GM18870 (cell line): ENCODE results near the gene CEP170.
"Not testable (repeated sequence)": the region's sequence is repeated elsewhere in the genome, so short reads cannot be mapped to it uniquely, and the experiment has no call there.

ENCODE experiments used
- ATAC-seq: cut with Tn5 transposase; IDR thresholded peaks from one replicate; pipeline ENCODE4 v1.9.1; 2021; ENCODE audit warnings: moderate library complexity; ENCODE audit not compliant: unreplicated experiment

CEP170 gene

DNA sequence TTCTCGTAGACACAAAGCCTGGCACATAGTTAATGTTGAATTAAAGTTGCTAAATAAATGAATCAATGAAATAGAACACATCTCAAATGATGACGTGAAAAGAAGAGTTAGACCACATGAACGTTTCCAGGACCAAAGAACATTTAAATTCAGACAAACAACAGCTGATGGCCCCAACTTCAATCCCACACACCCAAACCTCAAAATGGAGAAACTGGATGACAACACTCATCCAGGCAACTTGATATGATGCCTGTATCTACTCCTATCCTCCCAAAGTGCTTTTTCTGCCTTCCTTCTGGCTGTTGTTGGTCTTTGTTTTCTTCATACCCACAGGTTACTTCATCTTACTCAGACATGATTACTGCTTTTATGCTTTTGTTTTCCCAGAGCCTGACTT, 71.9 kb downstream of the CEP170 start:
- ATAC-seq: not testable (repeated sequence)

DNA sequence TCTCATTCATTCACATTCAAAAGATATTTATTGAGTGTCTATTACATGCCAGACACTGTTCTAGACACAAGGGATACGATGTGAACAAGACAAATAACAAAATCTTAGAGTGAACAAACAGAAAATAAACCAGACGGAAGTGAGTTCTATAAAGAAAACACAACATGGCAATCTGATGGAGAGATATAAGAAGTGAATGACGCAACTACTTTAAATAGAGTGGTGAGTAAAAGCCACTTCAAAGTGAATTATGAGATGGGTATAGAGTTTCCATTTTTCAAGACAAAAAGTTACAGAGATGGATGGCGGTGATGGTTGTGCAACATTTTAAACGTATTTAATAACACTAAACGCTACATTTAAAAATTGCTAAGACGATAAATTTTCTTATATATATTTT, 75.4 kb downstream of the CEP170 start:
- ATAC-seq: no peak

DNA sequence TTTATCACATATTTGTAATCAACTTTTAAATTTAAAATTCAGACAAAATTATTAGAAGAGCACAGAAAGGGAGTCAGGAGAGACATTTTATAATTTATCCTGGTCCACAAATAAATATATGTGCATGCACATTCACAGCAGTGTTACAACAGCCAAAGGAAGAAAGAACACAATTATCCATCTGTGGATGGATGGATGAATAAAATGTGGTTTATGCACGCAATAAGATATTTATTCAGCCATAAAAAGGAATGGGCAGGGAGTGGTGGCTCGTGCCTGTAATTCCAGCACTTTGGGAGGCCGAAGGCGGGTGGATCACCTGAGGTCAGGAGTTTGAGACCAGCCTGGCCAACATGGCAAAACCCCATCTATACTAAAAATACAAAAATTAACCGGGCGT, 77.3 kb downstream of the CEP170 start:
- not testable (repeated sequence) for ATAC-seq

DNA sequence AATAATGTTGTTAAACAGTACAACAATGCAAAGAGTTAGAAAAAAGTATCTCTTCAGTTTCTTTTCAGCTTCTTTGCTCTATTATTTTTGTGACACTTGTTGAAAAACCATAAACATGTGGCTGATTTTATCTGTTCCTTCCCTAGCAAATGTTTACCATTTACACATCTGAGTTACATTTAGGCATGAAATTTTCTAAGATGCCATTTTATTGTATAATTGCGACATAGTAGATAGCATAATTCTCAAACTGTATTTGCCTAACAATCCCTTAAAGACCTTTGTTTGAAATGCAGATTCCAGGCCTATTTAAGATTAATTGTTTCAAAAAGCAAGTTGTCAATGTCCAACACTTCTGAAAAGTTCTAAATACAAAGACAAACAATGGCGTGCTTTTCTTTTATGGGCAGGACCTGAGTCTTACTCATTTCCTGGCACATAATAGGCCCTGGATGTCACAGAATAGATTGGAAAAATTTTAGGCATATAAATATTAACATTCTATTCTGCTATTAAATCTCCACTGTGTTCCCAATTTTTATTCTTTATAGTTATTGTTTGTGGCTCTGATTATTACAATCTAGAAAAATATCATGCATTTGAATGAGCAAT, 81.2 kb downstream of the CEP170 start:
- not testable (repeated sequence) for ATAC-seq

DNA sequence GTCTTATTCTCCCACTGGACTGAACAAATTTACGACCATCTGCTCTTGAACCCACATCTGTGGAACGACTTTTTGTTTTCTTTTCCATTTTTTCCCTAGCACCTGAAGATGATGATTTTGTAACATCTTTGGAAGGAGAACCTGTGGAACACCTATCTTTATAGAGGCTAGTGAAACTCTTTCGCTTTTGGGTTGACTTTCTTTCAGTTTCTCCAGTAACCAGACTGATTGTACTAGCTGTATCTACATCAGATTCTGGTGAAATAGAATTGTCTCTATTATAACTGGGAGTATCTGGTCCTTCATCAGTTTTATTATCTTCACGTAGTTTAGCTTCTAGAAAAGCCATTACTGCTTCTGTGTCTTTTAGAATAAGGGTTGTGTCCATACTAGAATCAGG, 90.2 kb downstream of the CEP170 start:
- peak; percentile 70 for ATAC-seq

DNA sequence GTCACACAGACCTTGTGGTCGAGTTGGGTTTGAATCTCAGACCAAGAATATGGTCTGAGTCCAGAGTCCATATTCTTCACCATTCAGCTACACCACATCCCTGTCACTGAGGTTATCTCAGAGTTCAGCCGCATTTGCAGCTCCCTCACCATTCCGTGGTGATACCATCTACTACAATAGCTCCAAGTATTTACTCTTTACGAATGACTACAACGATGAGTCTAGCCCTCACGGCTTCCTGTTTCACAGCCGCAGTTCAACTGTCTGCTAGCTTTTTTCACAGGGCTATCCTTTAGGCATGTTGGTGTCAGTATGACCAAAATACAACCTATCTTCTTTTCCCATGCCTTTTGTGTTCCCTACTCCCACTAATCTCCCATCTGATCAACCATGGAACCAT, 104.2 kb downstream of the CEP170 start:
- ATAC-seq: not testable (repeated sequence)

DNA sequence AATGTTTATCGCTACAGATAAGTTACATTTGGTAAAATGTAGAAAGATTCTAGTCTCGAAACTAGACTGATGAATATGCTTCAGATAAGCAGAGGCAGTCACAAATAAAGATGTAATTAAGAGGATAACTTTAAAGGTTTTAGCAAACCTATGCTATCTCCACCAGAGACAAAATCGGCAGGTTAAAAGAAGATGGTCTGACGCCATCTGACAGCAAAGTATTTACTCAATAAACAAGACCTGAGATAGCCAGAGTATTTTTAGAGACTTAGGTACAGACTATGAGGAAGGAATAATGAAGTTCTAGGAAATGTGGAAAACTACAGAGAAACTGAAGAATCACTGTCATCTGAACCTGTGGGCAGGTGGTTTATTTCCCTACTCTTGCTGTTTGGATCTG, 106.0 kb downstream of the CEP170 start:
- not testable (repeated sequence) for ATAC-seq

DNA sequence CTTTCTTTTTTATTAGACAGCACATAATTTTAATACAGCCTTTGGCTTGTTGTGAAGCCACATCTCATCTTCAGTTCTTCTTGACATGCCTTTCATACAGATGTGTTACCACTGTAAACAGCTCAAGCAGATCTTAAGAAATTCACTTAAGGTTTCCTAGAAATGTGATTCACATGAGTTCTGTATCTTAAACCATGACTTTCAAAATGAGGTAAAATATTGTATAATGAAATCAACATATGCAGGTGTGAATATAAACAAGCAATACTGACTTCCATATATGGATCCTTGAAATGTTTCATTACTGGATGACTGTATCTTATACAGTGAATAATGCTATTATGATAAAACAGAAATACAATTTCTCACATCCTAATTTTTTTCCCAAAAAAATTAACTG, 107.7 kb downstream of the CEP170 start:
- ATAC-seq: not testable (repeated sequence)

DNA sequence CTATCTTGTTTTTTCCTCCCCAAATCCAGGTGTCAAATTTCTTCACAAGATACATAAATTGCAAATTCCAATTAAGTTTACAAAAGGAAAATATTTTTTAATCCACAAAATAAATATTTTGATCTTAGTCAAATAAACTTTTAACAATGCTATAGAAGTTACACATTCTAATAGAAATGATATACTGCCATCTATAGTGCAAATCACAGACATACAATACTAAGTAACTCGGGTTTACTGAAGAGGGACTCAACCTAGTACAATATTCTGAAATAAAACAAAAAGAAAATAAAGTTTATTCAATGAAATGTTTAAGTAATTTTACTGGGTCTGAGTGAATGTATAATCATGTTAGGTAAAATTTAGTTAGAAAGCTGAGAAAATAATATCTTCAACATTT, 114.6 kb downstream of the CEP170 start:
- ATAC-seq: not testable (repeated sequence)

DNA sequence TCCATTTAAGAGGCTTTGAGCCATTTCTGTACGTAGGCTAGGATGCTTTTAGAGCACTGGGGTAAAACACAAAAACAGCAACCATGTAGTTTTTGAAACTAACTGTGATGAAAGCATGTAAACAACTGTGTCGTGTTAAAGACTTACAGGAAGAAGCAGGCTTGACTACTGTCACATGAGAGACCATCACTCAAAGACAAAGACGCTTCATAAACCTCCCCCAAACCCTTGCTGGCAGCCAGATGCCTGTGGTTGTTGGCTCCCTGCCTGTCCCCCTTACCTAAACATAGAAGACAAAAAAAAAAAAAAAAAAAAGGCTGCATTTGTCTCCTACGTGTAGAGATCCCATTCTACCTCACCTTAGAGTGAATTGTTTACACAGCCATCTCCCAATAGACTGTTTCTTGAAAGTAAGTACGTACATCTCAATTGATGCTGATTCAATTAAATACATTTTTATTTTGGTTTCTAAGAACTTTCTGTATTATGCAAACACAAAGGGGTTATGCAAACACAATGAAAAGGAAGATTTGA, 132.1 kb downstream of the CEP170 start:
- not testable (repeated sequence) for ATAC-seq

DNA sequence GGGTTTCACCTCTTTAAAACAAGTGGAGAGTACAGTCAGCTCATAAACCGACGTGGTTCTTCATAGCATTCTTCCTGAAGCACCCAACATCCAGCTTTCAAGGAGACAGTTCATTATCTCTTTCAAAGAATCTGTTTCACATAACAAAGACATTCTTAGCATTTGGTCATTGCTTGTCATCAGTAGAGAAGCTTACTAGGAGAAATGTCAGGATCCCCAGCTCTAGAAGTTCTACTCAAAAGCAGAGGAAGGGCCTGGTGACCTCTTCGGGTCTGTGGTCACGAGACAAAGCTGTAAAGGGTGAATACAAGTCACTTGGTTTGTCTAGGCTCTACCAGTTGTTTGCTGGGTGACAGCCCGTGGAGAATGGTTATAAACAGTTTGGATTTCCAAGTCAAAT, 133.1 kb downstream of the CEP170 start:
- ATAC-seq: not testable (repeated sequence)

DNA sequence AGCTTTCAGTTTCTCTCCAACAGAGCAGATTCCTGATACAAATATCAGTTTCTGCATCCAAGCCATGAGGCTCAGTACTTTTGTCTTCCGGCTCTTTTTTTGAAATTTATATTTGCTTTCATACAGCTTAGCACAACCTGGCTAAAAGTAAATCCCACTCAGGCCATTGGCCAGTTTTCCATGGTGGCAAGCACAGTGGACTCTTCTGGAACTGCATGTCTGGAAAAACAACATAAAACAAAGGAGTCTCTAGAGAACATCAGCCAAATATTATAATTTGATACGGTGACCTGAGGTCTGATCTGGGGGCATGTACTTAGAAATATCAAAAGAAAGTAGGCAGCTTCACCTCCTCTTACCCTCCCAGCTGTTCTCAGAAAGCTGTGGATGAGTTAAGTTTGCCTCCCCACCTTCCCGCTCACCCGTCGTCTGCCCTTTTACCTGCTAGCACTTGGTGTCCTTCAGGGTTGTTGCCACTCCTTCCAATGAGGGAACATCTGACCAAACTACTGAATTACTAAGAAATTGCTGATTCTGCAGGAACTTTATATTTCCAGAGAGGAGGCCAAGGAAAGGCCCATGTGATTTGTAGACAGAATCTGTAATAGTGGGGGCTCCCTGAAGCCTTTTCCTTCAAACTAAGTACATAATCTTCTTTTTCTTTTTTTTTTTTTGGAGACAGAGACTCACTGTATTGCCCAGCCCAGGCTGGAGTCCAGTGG, 136.3 kb downstream of the CEP170 start:
- ATAC-seq: not testable (repeated sequence)

DNA sequence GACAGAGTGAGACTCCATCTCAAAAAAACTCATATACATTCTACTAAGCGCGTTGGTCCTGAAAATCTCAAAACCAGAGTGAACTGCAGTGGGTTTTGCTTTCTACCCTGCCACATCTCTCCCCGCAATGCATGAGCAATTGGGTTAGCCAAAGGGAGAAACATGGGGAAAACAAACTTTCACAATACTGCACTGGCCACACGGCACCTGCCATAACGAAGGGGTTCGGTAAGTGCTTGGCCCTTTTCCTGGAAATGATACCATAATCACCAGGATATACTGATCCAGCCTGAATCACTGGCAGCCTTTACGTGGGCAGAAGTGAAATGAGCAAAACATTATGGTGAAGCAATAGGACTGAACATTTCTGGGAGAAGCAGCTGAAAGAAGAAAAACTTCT, 138.9 kb downstream of the CEP170 start:
- not testable (repeated sequence) for ATAC-seq

DNA sequence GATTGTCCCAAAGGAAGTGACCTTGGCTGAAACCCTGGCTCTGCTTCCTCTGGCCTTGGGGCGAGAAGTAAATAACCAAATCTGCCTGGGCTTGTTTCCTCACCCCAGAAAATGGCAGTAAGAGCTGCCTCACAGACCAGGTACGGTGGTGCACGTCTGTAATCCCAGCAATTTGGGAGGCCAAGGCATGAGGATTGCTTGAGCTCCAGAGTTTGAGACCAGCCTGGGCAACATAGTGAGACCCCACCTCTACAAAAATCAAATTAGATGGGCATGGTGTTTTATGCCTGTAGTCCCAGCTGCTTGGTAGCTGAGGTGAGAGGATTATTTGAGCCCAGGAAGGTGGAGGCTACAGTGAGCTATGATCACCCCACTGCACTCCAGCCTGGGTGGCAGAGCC, 140.3 kb downstream of the CEP170 start:
- not testable (repeated sequence) for ATAC-seq

DNA sequence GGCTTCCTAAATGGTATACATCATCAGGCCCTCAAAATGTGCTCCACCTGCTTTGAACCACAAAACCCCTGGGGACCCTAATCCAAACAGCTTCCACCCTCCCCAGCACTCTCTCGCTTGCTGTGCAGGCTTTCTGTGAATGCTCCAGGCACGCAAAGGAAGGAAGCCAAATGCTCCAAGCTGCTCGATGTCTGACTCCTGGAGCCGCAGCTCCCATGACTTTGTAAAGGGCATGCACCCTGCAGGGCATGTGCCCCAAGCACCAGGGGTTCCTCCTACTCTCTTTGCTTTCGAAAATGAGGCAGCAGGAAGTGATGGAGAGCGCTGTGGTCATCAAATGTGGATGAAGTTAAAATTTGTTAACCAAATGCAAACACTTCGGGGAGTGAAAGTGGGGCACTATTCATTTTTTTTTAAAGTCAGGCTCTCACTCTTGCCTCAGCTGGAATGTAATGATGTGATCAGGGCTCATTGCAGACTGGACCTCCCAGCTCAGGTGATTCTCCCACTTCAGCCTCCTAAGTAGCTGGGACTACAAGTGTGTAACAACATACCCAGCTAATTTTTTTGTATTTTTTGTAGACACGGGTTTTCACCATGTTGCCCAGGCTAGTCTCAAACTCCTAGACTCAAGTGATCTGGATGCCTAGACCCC, 140.9 kb downstream of the CEP170 start:
- ATAC-seq: peak; percentile 92

DNA sequence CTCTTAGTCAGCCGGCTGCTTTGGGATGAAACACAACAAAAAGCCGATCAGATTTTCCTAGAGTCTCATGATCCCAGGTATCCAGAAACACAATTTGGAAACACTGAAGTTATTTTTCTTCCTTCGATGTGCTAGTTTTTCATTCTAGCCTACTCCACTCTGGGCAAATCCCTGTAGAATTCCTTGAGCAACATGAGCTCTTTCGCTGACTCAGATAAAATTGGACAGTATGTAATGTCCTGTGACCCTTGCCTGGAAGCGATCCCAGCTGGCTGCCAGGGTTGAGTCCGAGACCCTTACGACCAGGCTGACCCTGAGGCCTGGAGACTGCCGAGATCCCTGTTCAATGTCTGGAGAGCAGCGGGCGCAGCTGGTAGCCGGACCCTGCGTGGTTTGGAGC, 147.9 kb downstream of the CEP170 start:
- ATAC-seq: not testable (repeated sequence)

DNA sequence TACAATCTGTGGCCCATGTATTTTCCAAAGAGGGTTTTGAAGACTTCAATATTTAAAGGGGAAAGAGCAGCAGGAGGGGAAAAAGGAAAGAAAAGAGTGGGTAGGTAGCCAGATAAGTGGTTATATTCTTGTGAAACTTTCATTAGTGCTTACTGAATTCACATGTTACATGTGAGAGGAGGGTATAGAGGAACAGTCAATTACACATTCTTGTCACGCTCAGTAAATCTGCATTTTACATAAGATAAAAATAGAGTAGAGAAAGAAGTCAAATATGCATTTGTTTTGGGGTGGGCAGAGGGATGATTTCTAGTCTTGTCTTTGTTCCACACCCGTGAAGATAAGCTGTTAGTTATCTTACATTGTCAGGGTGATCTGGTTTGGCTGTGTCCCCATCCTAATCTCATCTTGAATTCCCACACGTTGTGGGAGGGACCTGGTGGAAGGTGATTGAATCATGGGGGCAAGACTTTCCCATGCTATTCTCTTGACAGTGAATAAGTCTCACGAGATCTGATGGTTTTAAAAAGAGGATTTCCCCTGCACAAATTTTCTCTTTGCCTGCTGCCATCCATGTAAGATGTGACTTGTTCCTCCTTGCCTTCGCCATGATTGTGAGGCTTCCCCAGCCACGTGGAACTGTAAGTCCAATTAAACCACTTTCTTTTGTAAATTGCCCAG, 149.3 kb downstream of the CEP170 start:
- ATAC-seq: not testable (repeated sequence)

DNA sequence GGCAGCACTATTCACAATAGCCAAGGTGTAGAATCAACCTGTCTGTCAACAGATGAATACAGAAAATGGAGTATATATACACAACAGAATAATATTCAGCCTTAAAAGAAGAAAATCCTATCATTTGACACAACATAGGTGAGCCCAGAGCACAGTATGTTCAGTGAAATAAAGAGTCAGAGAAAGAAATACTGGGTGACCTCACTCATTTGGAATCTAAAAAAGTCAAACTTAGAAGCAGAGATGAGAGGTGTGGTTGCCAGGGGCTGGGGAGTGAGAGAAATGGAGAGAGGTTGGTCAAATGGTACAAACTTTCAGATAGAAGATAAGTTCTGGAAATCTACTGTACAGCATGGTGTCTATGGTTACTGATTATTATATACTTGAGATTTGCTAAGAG, 150.0 kb downstream of the CEP170 start:
- ATAC-seq: not testable (repeated sequence)

DNA sequence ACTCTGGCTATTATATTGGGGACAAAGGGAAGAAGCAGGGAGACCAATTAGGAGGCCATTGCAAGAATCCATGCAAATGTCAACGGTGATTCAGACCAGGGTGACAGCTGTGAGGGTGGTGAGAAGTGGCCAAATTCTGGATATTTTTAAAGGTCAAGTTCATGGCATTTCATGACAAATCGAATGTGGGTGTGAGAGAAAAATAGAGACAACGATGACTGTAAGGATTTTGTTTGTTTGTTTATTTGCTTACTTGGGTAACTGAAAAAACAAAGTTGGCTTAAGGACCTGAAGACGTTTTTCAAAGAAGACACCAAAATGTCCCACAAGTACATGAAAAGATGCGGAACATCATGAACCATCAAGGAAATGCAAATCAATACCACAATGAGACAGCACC, 150.6 kb downstream of the CEP170 start:
- not testable (repeated sequence) for ATAC-seq

DNA sequence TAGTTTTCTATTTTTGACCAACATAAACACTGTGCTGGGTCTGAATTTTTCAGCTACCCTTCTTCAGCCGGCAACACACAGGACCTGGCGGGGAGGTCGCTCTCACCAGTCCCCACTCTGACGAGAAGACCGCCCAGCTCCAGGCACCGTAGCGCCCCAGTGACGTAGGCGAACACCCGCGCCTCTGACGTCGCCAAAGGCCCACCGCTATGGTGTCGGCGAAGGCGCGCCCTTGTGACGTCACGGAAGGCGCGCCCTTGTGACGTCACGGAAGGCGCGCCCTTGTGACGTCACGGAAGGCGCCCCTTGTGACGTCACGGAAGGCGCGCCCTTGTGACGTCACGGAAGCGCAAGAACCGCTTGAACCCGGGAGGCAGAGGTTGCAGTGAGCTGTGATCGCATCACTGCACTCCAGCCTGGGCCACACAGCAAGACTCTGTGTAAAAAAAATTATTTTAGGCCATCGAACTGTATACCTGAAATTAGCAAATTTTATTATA, 153.5 kb downstream of the CEP170 start:
- ATAC-seq: not testable (repeated sequence)

DNA sequence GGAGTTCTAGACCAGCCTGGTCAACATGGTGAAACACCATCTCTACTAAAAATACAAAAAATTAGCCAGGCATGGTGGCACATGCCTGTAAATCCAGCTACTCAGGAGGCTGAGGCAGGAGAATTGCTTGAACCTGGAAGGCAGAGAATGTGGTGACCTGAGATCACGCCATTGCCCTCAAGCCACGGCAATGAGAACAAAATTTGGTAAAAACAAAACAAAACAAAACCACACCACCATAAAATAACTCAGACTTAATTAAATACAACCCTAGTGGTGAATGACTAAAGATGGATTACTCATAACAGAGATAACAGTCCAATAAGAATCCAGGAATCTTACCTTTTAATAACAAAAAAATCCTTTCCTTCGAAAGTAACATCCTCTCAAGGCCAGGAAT, 167.7 kb downstream of the CEP170 start:
- not testable (repeated sequence) for ATAC-seq
